Measurements from ENCODE around the gene FAM171A1. TPM values are rescaled to one million over a fixed set of nuclear protein-coding genes. Genes with fewer than 3 reads are reported as not detected.
A peak's percentile ranks its signal among the peaks of the same experiment; 100 is the strongest.

The FAM171A1 gene
- polyA plus RNA-seq, 1 of the 3 experiments (the other 2 are of a cell fraction) = 26.3 TPM

GRCh38 chr10:15263657-15264323 is 107.3 kb downstream of the FAM171A1 start:
- no peak overlapping the region for H3K27ac ChIP-seq (ENCODE audit: low read depth in 2 of 2, low read length in 1 of 2)
- H3K36me3 ChIP-seq (replicated peaks in 1 of 2; ENCODE audit: control insufficient read depth in 1 of 2, insufficient read depth in 2 of 2, low read length in 1 of 2) = no peaks in the 10 kb centered on the region
- H2AFZ ChIP-seq (ENCODE audit: low read depth) = no peak overlapping the region
- no peaks in the 10 kb centered on the region for H4K20me1 ChIP-seq (ENCODE audit: insufficient read depth)
- H3K9me2 ChIP-seq = no peaks in the 10 kb centered on the region
- no peak overlapping the region for H3K9ac ChIP-seq
- H3K4me1 ChIP-seq (ENCODE audit: control insufficient read depth in 1 of 2, insufficient read depth in 2 of 2, low read depth in 1 of 2, low read length in 1 of 2) = no peaks in the 10 kb centered on the region
- H3F3A ChIP-seq (replicated peaks; ENCODE audit: insufficient read depth) = no peaks in the 10 kb centered on the region
- ChIA-PET POLR2A (no interaction called here), CTCF (no interaction called here)
- no peak for DNase-seq
- H3K4me2 ChIP-seq = no peak overlapping the region
- WGBS (ENCODE audit: low lambda C conversion rate) = 94% methylated on average over 8 of the region's 8 CpGs
- no peaks in the 10 kb centered on the region for H3K79me2 ChIP-seq (ENCODE audit: insufficient read depth)
- no peak for TF ChIP-seq NFIC (IDR thresholded peaks at IDR 0.05; ENCODE audit: borderline replicate concordance)
- TF ChIP-seq ELF1 (IDR thresholded peaks at IDR 0.05) = no peak
- no peak for TF ChIP-seq GABPA (IDR thresholded peaks at IDR 0.05; ENCODE audit: low read depth)
- no peak for TF ChIP-seq REST (IDR thresholded peaks at IDR 0.05; ENCODE audit: low read depth, low read length)
- no peak for TF ChIP-seq RCOR1 (IDR thresholded peaks at IDR 0.05; ENCODE audit: low read length)
- TF ChIP-seq EZH2phosphoT487 (IDR thresholded peaks at IDR 0.05; ENCODE audit: borderline replicate concordance, low read depth) = no peak
- no peak for TF ChIP-seq MAX (IDR thresholded peaks at IDR 0.05; ENCODE audit: low read depth)
- no peak for TF ChIP-seq NRF1 (IDR thresholded peaks at IDR 0.05; ENCODE audit: low read depth, low read length)
- TF ChIP-seq POLR2AphosphoS5 (IDR thresholded peaks at IDR 0.05; ENCODE audit: low read depth, low read length) = no peak
- no peak for TF ChIP-seq EP300 (IDR thresholded peaks at IDR 0.05; ENCODE audit: borderline replicate concordance in 1 of 2, low read depth in 1 of 2, low read length in 1 of 2)
- no peak overlapping the region for H3K4me3 ChIP-seq (ENCODE audit: low read depth in 2 of 2, low read length in 1 of 2)
- no peaks in the 10 kb centered on the region for H3K9me3 ChIP-seq
- H3K27me3 ChIP-seq (ENCODE audit: insufficient read depth) = no peaks in the 10 kb centered on the region

GRCh38 chr10:15262036-15262713 is 108.9 kb downstream of the FAM171A1 start:
- 0 out of 2 replicates have a peak, but pooled peaks have one; percentile 26 for TF ChIP-seq CTCF (IDR thresholded peaks at IDR 0.05)
- no peak for TF ChIP-seq RXRA (IDR thresholded peaks at IDR 0.05; ENCODE audit: borderline replicate concordance, low read depth)
- TF ChIP-seq RAD21 (IDR thresholded peaks at IDR 0.05; ENCODE audit: low read length) = peak; percentile 69
- no peak for TF ChIP-seq GABPA (IDR thresholded peaks at IDR 0.05; ENCODE audit: low read depth)
- peak; percentile 67 for TF ChIP-seq SMC3 (IDR thresholded peaks at IDR 0.05; ENCODE audit: low read depth, low read length)
- TF ChIP-seq USF2 (IDR thresholded peaks at IDR 0.05; ENCODE audit: borderline replicate concordance, low read depth, low read length) = no peak
- H3F3A ChIP-seq (replicated peaks; ENCODE audit: insufficient read depth) = no peaks in the 10 kb centered on the region
- no peaks in the 10 kb centered on the region for H3K27me3 ChIP-seq (ENCODE audit: insufficient read depth)
- H3K9me2 ChIP-seq = no peaks in the 10 kb centered on the region
- WGBS (ENCODE audit: low lambda C conversion rate) = 90% methylated on average over 10 of the region's 10 CpGs
- H3K36me3 ChIP-seq (replicated peaks in 1 of 2; ENCODE audit: control insufficient read depth in 1 of 2, insufficient read depth in 2 of 2, low read length in 1 of 2) = no peaks in the 10 kb centered on the region
- ChIA-PET CTCF (interaction anchor here (0.6 to 5.0 kb wide), 13 partner anchors 9 to 118 kb away, joined by 3 to 45 read pairs (median 4); partner anchors contain the start of gene FAM171A1), POLR2A (no interaction called here)
- H2AFZ ChIP-seq (ENCODE audit: low read depth) = no peak overlapping the region
- H3K9me3 ChIP-seq = no peaks in the 10 kb centered on the region
- no peaks in the 10 kb centered on the region for H3K79me2 ChIP-seq (ENCODE audit: insufficient read depth)
- H3K27ac ChIP-seq (ENCODE audit: low read depth in 2 of 2, low read length in 1 of 2) = no peak overlapping the region
- no peak overlapping the region for H3K9ac ChIP-seq
- no peaks in the 10 kb centered on the region; a peak in 1 of 4 replicates for H3K4me1 ChIP-seq (ENCODE audit: control insufficient read depth in 1 of 2, insufficient read depth in 2 of 2, low read depth in 1 of 2, low read length in 1 of 2)
- DNase-seq = peak; percentile 43
- H3K4me2 ChIP-seq = no peak overlapping the region
- H4K20me1 ChIP-seq (ENCODE audit: insufficient read depth) = no peaks in the 10 kb centered on the region
- H3K4me3 ChIP-seq (ENCODE audit: low read depth in 2 of 2, low read length in 1 of 2) = no peak overlapping the region
